K562 (cell line): ENCODE data around the gene SIK3. TPM values are rescaled to one million over a fixed set of nuclear protein-coding genes. Genes with fewer than 3 reads are reported as not detected.
A peak's percentile ranks its signal among the peaks of the same experiment; 100 is the strongest.

Source experiments
- ATAC-seq: fragments of 200-7000 bp; cut with Tn5 transposase; 3 replicates; pipeline ENCODE4 v1.9.1; 2020; ENCODE audit warnings: moderate library complexity
- BruUV-seq: library from RNA; stranded (reverse); fragments of 400-500 nt; replicated peaks from 2 replicates; lab custom pipeline; 2021; lab: Mats Ljungman, UMichigan
- CTCF ChIA-PET: fragments of 300-600 bp; formaldehyde crosslinking; extraction: SDS; loops from one replicate; lab custom pipeline; 2021; ENCODE audit warnings: low intra/inter-chr PET ratio; lab: Yijun Ruan, JAX
- POLR2A ChIA-PET: fragments of 300-600, 350-650 bp; sonication (Branson Sonifier 250); formaldehyde crosslinking; extraction: SDS; loops from one replicate; lab custom pipeline; 2021; ENCODE audit warnings: antibody characterized with exemption, inconsistent platforms; lab: Yijun Ruan, JAX
- DNase-seq, 4 experiments: peaks; one replicate each; pipeline versions ENCODE4 v3.0.0 to v3.0.0-alpha.2; 2011 to 2018; ENCODE audit warnings: low spot score in 3 of 4, mixed read lengths in 3 of 4; ENCODE audit errors: extremely low read depth in 1 of 4
- FAIRE-seq: peaks from 2 replicates; lab custom pipeline; 2011; peaks lifted over from hg19 to GRCh38; lab: Jason Lieb, UNC
- H2AFZ ChIP-seq: 2 replicates; pipeline ENCODE4 v1.6.0; 2011; ENCODE audit warnings: low read depth, low read length, control low read depth, inconsistent platforms
- H3K27ac ChIP-seq: fragments of 200-600 bp; 3 replicates; pipeline ENCODE4 v1.8.0; 2011; ENCODE audit warnings: low read depth, mild to moderate bottlenecking, control low read depth, inconsistent platforms, low read length, moderate library complexity, mixed read lengths; ENCODE audit errors: extremely low read depth
- H3K27me3 ChIP-seq, 2 experiments: fragments of 300-600 bp in 1 of 2; 2 replicates in 1 of 2; 3 replicates in 1 of 2; pipeline versions ENCODE4 v1.6.0 to v1.8.0; 2011; ENCODE audit warnings: inconsistent platforms in 2 of 2, low read length in 2 of 2, mild to moderate bottlenecking in 1 of 2, mixed read lengths in 1 of 2, moderate library complexity in 1 of 2; ENCODE audit not compliant: control insufficient read depth in 2 of 2, insufficient read depth in 2 of 2
- H3K36me3 ChIP-seq: fragments of 300-600 bp; 3 replicates; pipeline ENCODE4 v1.8.0; 2011; ENCODE audit warnings: mild to moderate bottlenecking, low read length, inconsistent platforms; ENCODE audit not compliant: control insufficient read depth, insufficient read depth
- H3K4me1 ChIP-seq, 2 experiments: fragments of 200-600 bp in 1 of 2; replicated peaks in 1 of 2; 2 replicates in 1 of 2; 3 replicates in 1 of 2; pipeline versions ENCODE4 v1.5.1 to v1.8.0; 2011; ENCODE audit warnings: inconsistent platforms in 2 of 2, low read length in 2 of 2, mild to moderate bottlenecking in 1 of 2, mixed read lengths in 1 of 2, moderate library complexity in 1 of 2; ENCODE audit not compliant: control insufficient read depth in 2 of 2, insufficient read depth in 2 of 2
- H3K4me2 ChIP-seq: 2 replicates; pipeline ENCODE4 v1.6.1; 2011; ENCODE audit warnings: low read length, control low read depth, inconsistent platforms, mixed read lengths; ENCODE audit not compliant: insufficient read depth
- H3K4me3 ChIP-seq: fragments of 200-600 bp; sonication (generic), shearing (Covaris generic); 2 replicates; pipeline ENCODE4 v1.5.1; 2016; ENCODE audit warnings: control low read depth, inconsistent platforms
- H3K79me2 ChIP-seq: fragments of 200-600 bp; 3 replicates; pipeline ENCODE4 v1.8.0; 2011; ENCODE audit warnings: low read length, inconsistent platforms; ENCODE audit not compliant: control insufficient read depth, insufficient read depth
- H3K9ac ChIP-seq, 2 experiments: 2 replicates each; pipeline versions ENCODE4 v1.6.0 to v1.6.1; 2011; ENCODE audit warnings: low read depth in 2 of 2, low read length in 2 of 2, control low read depth in 1 of 2, inconsistent platforms in 1 of 2, mild to moderate bottlenecking in 1 of 2, mixed read lengths in 1 of 2; ENCODE audit not compliant: insufficient read depth in 1 of 2
- H3K9me1 ChIP-seq: one replicate; pipeline ENCODE4 v1.6.0; 2011; ENCODE audit warnings: inconsistent platforms, mild to moderate bottlenecking, low read length, moderate library complexity; ENCODE audit not compliant: control insufficient read depth, insufficient read depth
- H3K9me3 ChIP-seq: replicated peaks from 2 replicates; pipeline ENCODE4 v1.5.1; 2011; ENCODE audit warnings: low read depth, low read length, inconsistent platforms; ENCODE audit not compliant: control insufficient read depth, insufficient read depth
- H4K20me1 ChIP-seq: replicated peaks from 2 replicates; pipeline ENCODE4 v1.6.1; 2011; ENCODE audit warnings: low read length, inconsistent platforms, mixed read lengths; ENCODE audit not compliant: control insufficient read depth, insufficient read depth
- HMBOX1 ChIP-seq: sonication (generic); IDR thresholded peaks from 2 replicates; pipeline ENCODE4 v1.6.1; 2016
- ILF3 ChIP-seq: fragments of 450-650 bp; IDR thresholded peaks from 2 replicates; pipeline ENCODE4 v1.6.1; 2018; ENCODE audit warnings: antibody characterized with exemption, mild to moderate bottlenecking, moderate library complexity, borderline replicate concordance
- RERE ChIP-seq: sonication (generic); formaldehyde crosslinking; IDR thresholded peaks from 2 replicates; pipeline ENCODE4 v1.8.0; 2023; ENCODE audit warnings: missing genetic modification reagents, mild to moderate bottlenecking, borderline replicate concordance
- ZBTB34 ChIP-seq: fragments of 250-450 bp; sonication (Bioruptor Pico); IDR thresholded peaks from 2 replicates; pipeline ENCODE4 v1.8.0; 2021; ENCODE audit warnings: mild to moderate bottlenecking, moderate library complexity
- WGBS: fragments of 100-300 bp; shearing (Covaris generic); methylation state at CpG from one replicate; pipeline ENCODE4 v1.1.6; 2016; ENCODE audit warnings: low coverage, mixed read lengths; ENCODE audit not compliant: insufficient coverage; ENCODE audit errors: missing lambda C conversion rate; 5-methylcytosine and 5-hydroxymethylcytosine counted together
- in situ Hi-C: fragments of 300-500 bp; cut with MboI; formaldehyde crosslinking; loops from 4 replicates; pipeline ENCODE4 v1.15.0; 2018; ENCODE audit warnings: inconsistent platforms, mixed read lengths
- intact Hi-C: fragments of 100-400 bp; cut with micrococcal nuclease; formaldehyde crosslinking; loops from 2 replicates; pipeline ENCODE4 v1.14.2; 2022
- polyA plus RNA-seq, 8 experiments: library from polyadenylated mRNA; depleted of rRNA in 4 of 8; stranded (reverse) in 5 of 8; unstranded in 3 of 8; fragments of >200 nt; fragmentation: Nextera tagmentation in 2 of 8; fragmentation: Illumina TruSeq in 1 of 8; extraction: Ambion mirVana in 2 of 8; extraction: Trizol in 1 of 8; gene quantifications; 2 replicates each; pipeline versions ENCODE4 v1.2.1 to v1.2.3, GENCODE V29; 2011 to 2014; ENCODE audit warnings: inconsistent platforms in 1 of 8, missing spikeins in 1 of 8
- total RNA-seq, 7 experiments: library from RNA; depleted of rRNA in 6 of 7; stranded (reverse); fragments of >200 nt in 6 of 7; fragmentation: Illumina TruSeq in 2 of 7; extraction: Trizol in 2 of 7; gene quantifications; 2 replicates each; pipeline versions ENCODE4 v1.2.1 to v1.2.3, GENCODE V29; 2011 to 2021; ENCODE audit warnings: low replicate concordance in 1 of 7

Gene SIK3
- total and polyA plus RNA-seq, 9 of the 15 experiments (the other 6 are each of a cell fraction or from before 2014, with no cell fraction given): 1.6 to 21.6 (median 8.0) TPM

- in situ Hi-C loops: no loop called here
- Histone ChIP-seq H3K4me3 (no peak overlapping the region), H3K4me1 (peaks cover 7 to 13% of the 10 kb centered on the region in 2 experiments; a peak in 3 of 5 replicates), H3K79me2 (no peaks in the 10 kb centered on the region), H3K4me2 (no peak overlapping the region), H3K36me3 (peaks cover 40% of the 10 kb centered on the region; the same call in 2 of the 3 replicates)
- CTCF ChIA-PET: no interaction called here
- no peak for ATAC-seq
- no TSS peak for BruUV-seq
- intact Hi-C loops: no loop called here
- TF ChIP-seq ZBTB34 (no peak), RERE (no peak), HMBOX1 (peak; percentile 53), ILF3 (no peak)
- TF ChIP-seq, all 486 proteins: peak for 1
- Histone ChIP-seq H3K9ac (no peak overlapping the region), H3K27ac (no peak overlapping the region), H3K9me1 (no peaks in the 10 kb centered on the region), H4K20me1 (no peaks in the 10 kb centered on the region), H3K27me3 (no peaks in the 10 kb centered on the region; a peak in 1 of 5 replicates), H2AFZ (no peak overlapping the region), H3K9me3 (no peaks in the 10 kb centered on the region)
- FAIRE-seq (no peak), DNase-seq (no peak)
- POLR2A ChIA-PET: interaction anchor here (0.5 to 1.0 kb wide), 4 partner anchors 8 to 356 kb away, joined by 3 to 5 read pairs (median 4); no protein-coding TSS in a partner anchor
- 57% methylated on average over 4 of the region's 4 CpGs for WGBS
Observed at GRCh38 chr11:116842909-116843308, 255.3 kb downstream of the SIK3 start.
